DND-41 (cell line): ENCODE results near the gene CEP55.

Experiments used
- ATAC-seq: fragments of 200-7000 bp; cut with Tn5 transposase; 3 replicates; pipeline ENCODE4 v1.9.1; 2021; ENCODE audit warnings: low read depth; ENCODE audit not compliant: insufficient read depth
- DNase-seq: peaks from one replicate; pipeline ENCODE4 v3.0.0-alpha.2; 2020
- H2AFZ ChIP-seq: 2 replicates; pipeline ENCODE4 v1.6.0; 2012; ENCODE audit warnings: low read depth, low read length
- H3K27ac ChIP-seq: 2 replicates; pipeline ENCODE4 v1.5.1; 2012; ENCODE audit warnings: low read length, inconsistent platforms
- H3K27me3 ChIP-seq: fragments of 200-600 bp; sonication (generic); 2 replicates; pipeline ENCODE4 v1.6.0; 2012; ENCODE audit warnings: low read length, mild to moderate bottlenecking, inconsistent platforms; ENCODE audit not compliant: insufficient read depth, poor library complexity
- H3K36me3 ChIP-seq: 2 replicates; pipeline ENCODE4 v1.5.1; 2012; ENCODE audit warnings: low read length, inconsistent platforms; ENCODE audit not compliant: insufficient read depth
- H3K4me1 ChIP-seq: 2 replicates; pipeline ENCODE4 v1.5.1; 2012; ENCODE audit warnings: mild to moderate bottlenecking, low read length; ENCODE audit not compliant: insufficient read depth
- H3K4me2 ChIP-seq: 2 replicates; pipeline ENCODE4 v1.6.0; 2012; ENCODE audit warnings: mild to moderate bottlenecking, moderate library complexity, low read length, inconsistent platforms; ENCODE audit not compliant: insufficient read depth
- H3K4me3 ChIP-seq, 2 experiments: fragments of 200-600 bp in 1 of 2; shearing (Covaris generic) in 1 of 2; 2 replicates each; pipeline ENCODE4 v1.5.1; 2012 to 2016; ENCODE audit warnings: inconsistent platforms in 2 of 2, low read length in 2 of 2, mild to moderate bottlenecking in 2 of 2, low read depth in 1 of 2, moderate library complexity in 1 of 2
- H3K79me2 ChIP-seq: 2 replicates; pipeline ENCODE4 v1.6.0; 2012; ENCODE audit warnings: low read length, inconsistent platforms; ENCODE audit not compliant: insufficient read depth
- H3K9ac ChIP-seq: 2 replicates; pipeline ENCODE4 v1.6.0; 2012; ENCODE audit warnings: low read depth, mild to moderate bottlenecking, inconsistent platforms, low read length, moderate library complexity
- H3K9me3 ChIP-seq: 2 replicates; pipeline ENCODE4 v1.5.1; 2012; ENCODE audit warnings: low read length, moderate library complexity, mild to moderate bottlenecking, inconsistent platforms; ENCODE audit not compliant: insufficient read depth, severe bottlenecking
- H4K20me1 ChIP-seq: 2 replicates; pipeline ENCODE4 v1.6.0; 2012; ENCODE audit warnings: low read length; ENCODE audit not compliant: insufficient read depth
- CTCF ChIP-seq: IDR thresholded peaks from 2 replicates; pipeline ENCODE4 v1.5.1; 2012; ENCODE audit warnings: borderline replicate concordance, low read length, moderate library complexity, mild to moderate bottlenecking; ENCODE audit not compliant: poor library complexity, severe bottlenecking; ENCODE audit errors: extremely low read depth
- EZH2 ChIP-seq: IDR thresholded peaks from 3 replicates; pipeline ENCODE4 v1.6.1; 2012; ENCODE audit warnings: borderline replicate concordance, low read depth, mild to moderate bottlenecking, moderate library complexity, low read length, inconsistent platforms; ENCODE audit not compliant: severe bottlenecking

Gene CEP55

GRCh38 chr10:93488956-93489528, 7.4 kb upstream of the CEP55 start:
- H3K27ac ChIP-seq: no peak overlapping the region
- no peaks in the 10 kb centered on the region for H3K36me3 ChIP-seq
- H2AFZ ChIP-seq: no peak overlapping the region
- H3K9me3 ChIP-seq: no peaks in the 10 kb centered on the region
- DNase-seq: no peak
- no peaks in the 10 kb centered on the region for H4K20me1 ChIP-seq
- no peaks in the 10 kb centered on the region for H3K4me1 ChIP-seq
- H3K9ac ChIP-seq: no peak overlapping the region
- ATAC-seq: no peak
- no peak overlapping the region for H3K4me2 ChIP-seq
- H3K79me2 ChIP-seq: no peaks in the 10 kb centered on the region
- H3K27me3 ChIP-seq: peaks cover 20% of the 10 kb centered on the region
- H3K4me3 ChIP-seq: no peak overlapping the region
- TF ChIP-seq CTCF (no peak), EZH2 (no peak)

GRCh38 chr10:93491602-93492121, 4.8 kb upstream of the CEP55 start:
- no peak for ATAC-seq
- H3K79me2 ChIP-seq: peaks cover 2% of the 10 kb centered on the region

GRCh38 chr10:93493162-93493561, 3.2 kb upstream of the CEP55 start:
- ATAC-seq: no peak

More at GRCh38 chr10:93491602-93492121, 4.8 kb upstream of the CEP55 start:
- H2AFZ ChIP-seq: no peak overlapping the region
- no peak for DNase-seq
- no peaks in the 10 kb centered on the region for H3K9me3 ChIP-seq
- TF ChIP-seq EZH2 (no peak), CTCF (no peak)
- H3K9ac ChIP-seq: no peak overlapping the region
- H4K20me1 ChIP-seq: no peaks in the 10 kb centered on the region
- H3K27ac ChIP-seq: no peak overlapping the region
- H3K4me1 ChIP-seq: peaks cover 10% of the 10 kb centered on the region
- peaks cover 23% of the 10 kb centered on the region for H3K27me3 ChIP-seq
- no peaks in the 10 kb centered on the region; the same call in 1 of the 2 replicates for H3K36me3 ChIP-seq
- H3K4me3 ChIP-seq: no peak overlapping the region
- H3K4me2 ChIP-seq: no peak overlapping the region

More at GRCh38 chr10:93493162-93493561, 3.2 kb upstream of the CEP55 start:
- DNase-seq: no peak
- no peak overlapping the region for H3K4me2 ChIP-seq
- no peak for TF ChIP-seq CTCF
- H4K20me1 ChIP-seq: no peaks in the 10 kb centered on the region
- no peaks in the 10 kb centered on the region; the same call in 1 of the 2 replicates for H3K36me3 ChIP-seq
- H3K27me3 ChIP-seq: peaks cover 21% of the 10 kb centered on the region
- peaks cover 20% of the 10 kb centered on the region for H3K4me1 ChIP-seq
- no peak overlapping the region for H2AFZ ChIP-seq
- H3K9ac ChIP-seq: no peak overlapping the region
- no peaks in the 10 kb centered on the region for H3K9me3 ChIP-seq
- no peak overlapping the region for H3K4me3 ChIP-seq
- peaks cover 15% of the 10 kb centered on the region for H3K79me2 ChIP-seq
- H3K27ac ChIP-seq: no peak overlapping the region
